Stimulated activated CD8-positive, alpha-beta memory T cell treated with anti-CD3 and anti-CD28 coated beads, Interleukin-15, amount 100 ng/mL, for 48 hours (primary cell): ENCODE measurements around the gene TIMM44.

Experiments used
- DNase-seq, 2 donors: peaks; one replicate each; pipeline ENCODE4 v3.0.0-alpha.2; 2020; ENCODE audit warnings: low read depth in 2 of 2

Gene TIMM44

DNA sequence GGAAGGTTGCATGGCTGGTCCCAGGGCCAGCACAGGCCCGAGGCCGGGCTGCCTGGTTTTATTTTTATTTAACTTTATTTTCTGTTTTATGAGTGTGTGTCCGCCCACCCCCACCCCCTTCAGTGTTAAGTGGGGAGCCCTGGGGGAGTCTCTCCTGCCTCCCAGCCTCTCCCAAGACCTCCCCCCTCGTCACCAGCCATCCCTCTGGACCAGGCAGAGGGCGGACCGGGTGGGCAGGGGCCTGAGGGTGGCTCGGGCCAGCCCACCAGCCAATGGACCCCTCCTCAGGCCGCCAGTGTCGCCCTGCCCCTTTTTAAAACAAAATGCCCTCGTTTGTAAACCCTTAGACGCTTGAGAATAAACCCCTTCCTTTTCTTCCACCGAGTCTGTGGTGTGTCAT is 29.4 kb downstream of the TIMM44 start:
- DNase-seq: no peak

GRCh38 chr19:7913652-7914051 is 29.8 kb downstream of the TIMM44 start:
- no peak for DNase-seq

DNA sequence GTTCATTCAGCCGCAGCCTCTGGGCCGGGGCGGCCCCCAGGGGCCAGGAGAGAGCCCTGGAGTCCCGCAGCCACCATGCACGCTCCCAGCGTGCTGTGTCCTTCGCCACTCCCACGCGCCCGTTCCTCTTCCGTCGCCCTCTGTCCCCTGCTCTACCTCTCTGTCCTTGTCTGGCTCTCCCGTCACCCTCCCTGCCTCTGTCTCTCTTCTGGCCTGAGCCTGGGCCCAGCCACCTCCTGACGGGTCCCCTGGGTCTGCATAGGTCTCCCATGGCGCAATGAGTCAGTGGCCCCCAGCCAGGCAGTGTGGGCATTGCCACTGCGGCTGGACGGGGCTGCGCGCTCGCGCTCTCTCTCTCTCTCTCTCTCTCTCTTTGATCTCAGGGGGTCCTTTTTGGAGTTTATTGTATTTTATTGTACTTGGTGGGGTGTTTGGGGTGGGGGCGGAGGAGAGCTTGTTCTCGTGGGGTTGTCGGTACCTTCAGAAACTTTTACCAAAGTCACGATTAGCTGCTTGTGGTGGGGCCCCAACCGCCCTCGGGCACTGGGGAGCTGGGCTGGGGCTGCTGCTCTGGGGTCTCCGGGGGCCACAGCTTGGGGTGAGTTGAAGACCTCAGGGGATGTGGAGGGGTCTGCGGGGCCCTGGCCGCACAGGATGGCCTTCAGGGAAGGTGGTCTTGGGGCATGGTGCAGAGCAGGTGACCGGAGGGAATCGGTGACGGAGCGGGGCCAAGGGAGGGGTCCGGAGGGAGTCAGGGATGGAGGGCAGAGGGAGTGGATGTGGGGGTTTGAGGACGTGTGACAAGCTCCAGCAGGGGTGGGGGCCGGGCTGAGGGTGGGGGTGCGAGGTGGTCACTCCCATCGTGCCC is 30.5 kb downstream of the TIMM44 start:
- DNase-seq: no peak

DNA sequence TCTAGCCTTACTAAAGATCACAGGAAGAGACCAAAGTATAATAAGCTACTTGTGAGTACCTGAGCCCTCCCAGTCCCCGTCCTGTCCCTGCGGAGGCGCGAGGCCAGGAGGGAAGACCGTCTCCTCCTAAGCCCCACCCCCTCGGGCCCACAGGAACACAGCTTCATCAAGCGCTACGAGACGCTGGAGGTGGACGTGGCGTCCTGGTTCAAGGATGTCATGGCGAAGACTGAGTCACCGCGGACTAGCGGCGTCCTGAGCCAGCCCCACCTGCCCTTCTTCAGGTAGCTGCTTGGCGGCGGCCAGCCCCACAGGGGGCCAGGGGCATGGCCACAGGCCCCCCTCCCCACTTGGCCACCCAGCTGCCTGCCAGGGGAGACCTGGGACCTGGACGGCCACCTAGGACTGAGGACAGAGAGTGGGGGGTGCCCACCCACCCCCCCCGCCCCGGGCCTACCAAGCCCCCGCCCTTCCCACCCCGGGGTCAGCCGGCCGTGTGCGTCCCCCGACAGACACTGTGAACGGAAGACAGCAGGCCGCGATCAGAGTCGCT is 31.2 kb downstream of the TIMM44 start:
- DNase-seq: no peak

- no peak for DNase-seq
Measured at GRCh38 chr19:7911508-7912143, 31.8 kb downstream of the TIMM44 start.

GRCh38 chr19:7910321-7911161 is 32.9 kb downstream of the TIMM44 start:
- no peak for DNase-seq

DNA sequence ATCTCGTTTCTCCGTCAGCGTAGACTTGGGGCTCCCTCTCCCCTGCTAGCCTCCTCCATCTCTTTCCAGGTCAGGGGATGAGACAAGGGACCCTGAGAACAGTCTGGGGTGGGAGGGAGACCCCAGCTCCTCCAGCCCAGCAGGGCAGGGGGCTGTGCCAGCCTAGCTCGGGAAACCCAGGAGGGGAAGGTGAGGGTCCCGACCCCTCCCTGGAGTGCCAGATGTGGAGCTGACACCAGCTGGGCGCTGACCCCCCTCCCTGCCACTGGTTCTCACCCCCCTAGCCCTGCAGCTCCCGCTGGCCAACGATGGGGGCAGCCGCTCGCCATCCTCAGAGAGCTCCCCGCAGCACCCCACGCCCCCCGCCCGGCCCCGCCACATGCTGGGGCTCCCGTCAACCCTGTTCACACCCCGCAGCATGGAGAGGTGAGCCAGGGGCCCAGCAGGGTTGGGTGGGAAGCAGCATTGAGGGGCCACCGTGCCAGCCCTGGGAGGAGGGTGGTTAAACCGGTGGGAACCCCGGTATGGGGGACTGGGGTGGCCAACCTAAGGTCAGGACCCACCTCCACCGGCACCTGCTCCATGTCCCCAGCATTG is 33.9 kb downstream of the TIMM44 start:
- DNase-seq: no peak

DNA sequence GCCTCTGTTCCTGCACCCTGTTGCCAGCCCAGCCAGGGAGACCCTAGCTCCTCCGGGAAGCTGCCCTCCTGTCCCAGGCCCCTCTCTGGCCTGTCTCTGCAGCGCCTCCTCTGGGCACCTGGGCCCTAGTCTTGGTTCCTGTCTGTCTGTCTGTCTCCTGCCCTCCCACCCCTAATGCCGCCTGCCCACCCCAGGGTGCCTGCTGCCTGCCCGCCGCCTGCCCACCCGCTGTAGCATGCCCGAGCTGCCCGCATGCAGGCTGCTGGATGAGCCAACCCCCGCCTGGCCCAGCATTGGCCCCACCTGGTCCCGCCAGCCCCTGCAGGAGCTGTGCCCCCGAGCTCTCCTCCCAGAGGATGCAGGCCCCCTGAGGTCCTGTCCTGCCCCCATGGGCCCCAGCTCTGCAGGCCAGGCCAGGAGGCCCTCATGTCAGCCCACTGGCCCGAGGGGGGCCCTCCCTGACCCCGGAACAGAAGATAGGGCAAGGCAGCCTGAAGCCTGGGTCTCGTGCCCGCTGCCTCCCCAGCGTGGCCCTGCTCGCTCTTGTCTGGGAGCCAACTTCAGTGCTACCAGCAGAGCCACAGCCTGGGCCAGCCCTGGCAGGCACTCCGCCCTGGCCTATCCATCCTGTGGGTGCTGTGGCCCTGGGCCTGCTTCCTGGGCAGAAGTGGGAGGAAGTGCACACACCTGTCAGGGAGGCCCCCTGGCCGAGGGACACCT is 34.6 kb downstream of the TIMM44 start:
- no peak for DNase-seq

- DNase-seq: no peak
Measured at GRCh38 chr19:7908078-7908699, 35.3 kb downstream of the TIMM44 start.

DNA sequence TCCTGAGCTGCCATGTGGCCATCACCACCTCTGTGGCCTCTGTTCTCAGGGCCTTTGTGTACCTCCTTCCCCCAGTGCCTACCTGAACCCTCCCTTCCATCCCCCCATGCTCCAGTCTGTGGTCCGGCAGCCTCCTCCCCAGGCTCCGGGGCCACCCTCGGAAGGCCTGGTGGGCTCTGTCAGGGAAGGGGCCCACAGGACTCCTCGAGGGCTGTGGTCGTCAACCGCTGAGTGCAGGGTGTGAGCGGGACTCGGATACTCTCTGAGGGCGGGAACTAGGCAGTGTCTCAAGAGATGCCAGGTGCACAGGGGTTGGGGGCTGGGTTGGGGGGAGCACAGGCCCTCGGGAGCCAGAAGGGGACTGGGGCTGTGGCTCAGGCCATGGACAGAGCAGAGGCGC is 35.9 kb downstream of the TIMM44 start:
- no peak for DNase-seq

- no peak for DNase-seq
Measured at GRCh38 chr19:7907122-7907521, 36.3 kb downstream of the TIMM44 start.

DNA sequence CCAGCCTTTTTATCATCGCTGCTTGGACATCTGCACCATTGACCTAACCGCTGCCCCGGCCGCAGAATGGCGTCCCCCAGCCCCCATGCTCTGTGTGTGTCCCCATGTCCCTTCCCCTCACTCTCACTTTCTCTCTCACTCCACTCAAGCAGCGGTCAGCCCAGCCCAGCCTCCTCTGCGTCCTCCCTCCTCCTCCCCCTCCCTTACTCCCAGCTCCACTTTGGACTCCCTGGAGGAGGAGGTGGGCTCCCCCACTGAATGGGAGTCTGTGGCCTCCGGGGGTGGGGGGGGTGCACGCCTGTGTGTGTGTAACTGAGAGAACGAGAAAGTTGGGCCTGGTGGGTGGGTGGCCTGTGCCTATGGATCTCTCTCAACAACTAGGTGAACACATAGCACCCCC is 37.6 kb downstream of the TIMM44 start:
- DNase-seq: no peak

GRCh38 chr19:7905268-7905667 is 38.2 kb downstream of the TIMM44 start:
- no peak for DNase-seq

DNA sequence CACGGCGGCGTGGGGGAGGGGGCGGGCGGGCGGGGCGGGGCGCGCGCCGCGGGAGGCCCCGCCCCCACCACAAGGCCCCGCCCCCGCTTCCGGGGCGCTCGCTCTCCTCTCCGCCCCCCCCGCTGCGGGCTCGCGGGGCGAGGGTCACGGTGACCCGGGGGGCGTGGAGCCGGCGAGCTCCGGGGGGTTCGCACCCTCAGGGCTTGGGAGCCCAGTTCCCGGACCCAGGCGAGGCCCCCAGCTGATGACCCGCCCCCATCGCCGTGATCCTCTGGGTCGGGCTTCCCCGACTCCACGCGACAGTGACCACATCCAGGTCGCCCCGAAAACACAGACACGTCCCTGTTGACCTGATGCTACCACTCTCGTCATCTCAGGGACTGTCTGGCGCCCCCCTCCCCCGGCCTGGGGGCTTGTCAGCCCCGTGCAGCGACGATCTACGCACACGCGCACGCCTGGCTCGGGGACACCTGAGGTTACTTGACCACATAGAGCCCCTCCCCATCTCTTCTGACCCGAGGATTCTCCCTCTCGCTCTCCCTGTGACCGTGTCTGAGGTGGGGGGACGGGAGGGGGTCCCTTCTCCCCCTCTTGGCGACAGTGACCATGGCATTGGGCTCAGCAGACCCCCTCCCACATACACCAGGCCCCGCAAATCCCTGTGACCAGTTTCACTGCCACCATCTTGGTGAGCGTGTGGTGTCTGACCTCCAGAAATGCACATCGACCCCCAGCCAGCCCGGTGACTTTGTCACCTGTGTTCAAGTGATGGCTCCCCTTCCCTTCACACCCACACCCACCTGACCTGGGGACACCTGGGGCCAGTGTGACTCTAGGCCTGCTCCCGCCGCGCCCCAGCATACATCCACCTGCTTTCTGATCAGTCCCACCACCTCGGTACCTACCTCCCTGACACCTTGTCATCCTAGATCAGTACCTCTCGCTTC is 39.1 kb downstream of the TIMM44 start:
- peak; percentile 37 for DNase-seq

GRCh38 chr19:7903244-7904073 is 40.0 kb downstream of the TIMM44 start, which contains the start of gene MAP2K7:
Gene MAP2K7 (plus strand): TSS chr19:7903877. CDS start chr19:7903945, 68 bp downstream.
- peak; percentile 100 for DNase-seq

DNA sequence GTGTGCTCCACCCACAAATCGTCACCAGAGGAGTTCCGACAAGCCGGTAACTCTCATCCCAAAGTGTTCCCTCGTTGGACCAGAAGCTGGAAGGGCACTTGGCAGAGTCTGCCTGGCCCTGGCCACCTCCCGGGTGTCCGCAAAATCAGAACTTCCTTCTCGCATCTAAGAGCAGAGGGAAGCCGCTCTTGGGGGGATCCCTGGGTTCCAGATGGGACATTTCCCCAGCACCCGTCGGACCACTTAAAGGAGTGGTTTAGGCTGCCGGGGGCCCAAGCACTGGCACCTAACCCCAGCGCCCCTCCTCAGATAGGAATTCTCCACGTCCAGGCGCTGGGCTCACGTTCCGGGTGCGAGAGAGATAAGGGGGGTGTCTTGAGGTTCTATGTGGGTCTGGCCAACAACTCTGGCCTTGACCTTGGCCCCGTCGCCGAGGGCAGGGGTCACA is 40.6 kb downstream of the TIMM44 start:
- no peak for DNase-seq

GRCh38 chr19:7901337-7901736 is 42.1 kb downstream of the TIMM44 start:
- DNase-seq: no peak

DNA sequence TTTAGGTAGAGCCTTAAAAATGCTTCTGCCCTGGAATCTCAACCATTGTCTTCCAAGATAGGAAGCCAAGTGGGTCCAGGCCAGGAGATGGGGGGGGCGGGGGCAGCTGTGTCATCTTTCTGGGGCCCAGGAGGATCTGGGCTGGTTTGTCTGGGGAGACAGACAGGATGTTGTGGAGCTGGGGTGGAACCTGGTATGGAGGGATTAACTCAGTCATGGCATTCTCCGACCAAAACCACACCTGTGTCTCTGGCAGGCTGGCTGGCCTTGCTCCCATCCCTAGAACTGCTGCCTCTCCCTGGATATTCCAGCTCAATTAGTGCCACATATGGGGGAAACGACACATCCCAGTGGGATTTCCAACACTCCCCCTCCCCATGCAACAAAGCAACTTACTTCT is 42.5 kb downstream of the TIMM44 start:
- DNase-seq: no peak
